K562 (cell line): ENCODE data around the gene SPON1. TPM values are rescaled to one million over a fixed set of nuclear protein-coding genes. Genes with fewer than 3 reads are reported as not detected.

Experiments
- ATAC-seq: fragments of 200-7000 bp; cut with Tn5 transposase; 3 replicates; pipeline ENCODE4 v1.9.1; 2020; ENCODE audit warnings: moderate library complexity
- BruUV-seq: library from RNA; stranded (reverse); fragments of 400-500 nt; replicated peaks from 2 replicates; lab custom pipeline; 2021; lab: Mats Ljungman, UMichigan
- CTCF ChIA-PET: fragments of 300-600 bp; formaldehyde crosslinking; extraction: SDS; loops from one replicate; lab custom pipeline; 2021; ENCODE audit warnings: low intra/inter-chr PET ratio; lab: Yijun Ruan, JAX
- POLR2A ChIA-PET: fragments of 300-600, 350-650 bp; sonication (Branson Sonifier 250); formaldehyde crosslinking; extraction: SDS; loops from one replicate; lab custom pipeline; 2021; ENCODE audit warnings: antibody characterized with exemption, inconsistent platforms; lab: Yijun Ruan, JAX
- DNase-seq, 4 experiments: peaks; one replicate each; pipeline versions ENCODE4 v3.0.0 to v3.0.0-alpha.2; 2011 to 2018; ENCODE audit warnings: low spot score in 3 of 4, mixed read lengths in 3 of 4; ENCODE audit errors: extremely low read depth in 1 of 4
- FAIRE-seq: peaks from 2 replicates; lab custom pipeline; 2011; peaks lifted over from hg19 to GRCh38; lab: Jason Lieb, UNC
- H2AFZ ChIP-seq: 2 replicates; pipeline ENCODE4 v1.6.0; 2011; ENCODE audit warnings: low read depth, low read length, control low read depth, inconsistent platforms
- H3K27ac ChIP-seq: fragments of 200-600 bp; 3 replicates; pipeline ENCODE4 v1.8.0; 2011; ENCODE audit warnings: low read depth, mild to moderate bottlenecking, control low read depth, inconsistent platforms, low read length, moderate library complexity, mixed read lengths; ENCODE audit errors: extremely low read depth
- H3K27me3 ChIP-seq, 2 experiments: fragments of 300-600 bp in 1 of 2; 2 replicates in 1 of 2; 3 replicates in 1 of 2; pipeline versions ENCODE4 v1.6.0 to v1.8.0; 2011; ENCODE audit warnings: inconsistent platforms in 2 of 2, low read length in 2 of 2, mild to moderate bottlenecking in 1 of 2, mixed read lengths in 1 of 2, moderate library complexity in 1 of 2; ENCODE audit not compliant: control insufficient read depth in 2 of 2, insufficient read depth in 2 of 2
- H3K36me3 ChIP-seq: fragments of 300-600 bp; 3 replicates; pipeline ENCODE4 v1.8.0; 2011; ENCODE audit warnings: mild to moderate bottlenecking, low read length, inconsistent platforms; ENCODE audit not compliant: control insufficient read depth, insufficient read depth
- H3K4me1 ChIP-seq, 2 experiments: fragments of 200-600 bp in 1 of 2; replicated peaks in 1 of 2; 2 replicates in 1 of 2; 3 replicates in 1 of 2; pipeline versions ENCODE4 v1.5.1 to v1.8.0; 2011; ENCODE audit warnings: inconsistent platforms in 2 of 2, low read length in 2 of 2, mild to moderate bottlenecking in 1 of 2, mixed read lengths in 1 of 2, moderate library complexity in 1 of 2; ENCODE audit not compliant: control insufficient read depth in 2 of 2, insufficient read depth in 2 of 2
- H3K4me2 ChIP-seq: 2 replicates; pipeline ENCODE4 v1.6.1; 2011; ENCODE audit warnings: low read length, control low read depth, inconsistent platforms, mixed read lengths; ENCODE audit not compliant: insufficient read depth
- H3K4me3 ChIP-seq: fragments of 200-600 bp; sonication (generic), shearing (Covaris generic); 2 replicates; pipeline ENCODE4 v1.5.1; 2016; ENCODE audit warnings: control low read depth, inconsistent platforms
- H3K79me2 ChIP-seq: fragments of 200-600 bp; 3 replicates; pipeline ENCODE4 v1.8.0; 2011; ENCODE audit warnings: low read length, inconsistent platforms; ENCODE audit not compliant: control insufficient read depth, insufficient read depth
- H3K9ac ChIP-seq, 2 experiments: 2 replicates each; pipeline versions ENCODE4 v1.6.0 to v1.6.1; 2011; ENCODE audit warnings: low read depth in 2 of 2, low read length in 2 of 2, control low read depth in 1 of 2, inconsistent platforms in 1 of 2, mild to moderate bottlenecking in 1 of 2, mixed read lengths in 1 of 2; ENCODE audit not compliant: insufficient read depth in 1 of 2
- H3K9me1 ChIP-seq: one replicate; pipeline ENCODE4 v1.6.0; 2011; ENCODE audit warnings: inconsistent platforms, mild to moderate bottlenecking, low read length, moderate library complexity; ENCODE audit not compliant: control insufficient read depth, insufficient read depth
- H3K9me3 ChIP-seq: replicated peaks from 2 replicates; pipeline ENCODE4 v1.5.1; 2011; ENCODE audit warnings: low read depth, low read length, inconsistent platforms; ENCODE audit not compliant: control insufficient read depth, insufficient read depth
- H4K20me1 ChIP-seq: replicated peaks from 2 replicates; pipeline ENCODE4 v1.6.1; 2011; ENCODE audit warnings: low read length, inconsistent platforms, mixed read lengths; ENCODE audit not compliant: control insufficient read depth, insufficient read depth
- BDP1 ChIP-seq: IDR thresholded peaks from 3 replicates; pipeline ENCODE4 v1.6.1; 2011; ENCODE audit not compliant: insufficient read length, insufficient read depth
- HMG20B ChIP-seq: fragments of 250-450 bp; sonication (Bioruptor Pico); IDR thresholded peaks from 2 replicates; pipeline ENCODE4 v1.5.0; 2021; ENCODE audit warnings: mild to moderate bottlenecking
- MAFF ChIP-seq: IDR thresholded peaks from 2 replicates; pipeline ENCODE4 v1.6.1; 2012; ENCODE audit warnings: low read length, improper control_type of control experiment
- MCM3 ChIP-seq: fragments of 450-650 bp; IDR thresholded peaks from 2 replicates; pipeline ENCODE4 v1.6.1; 2016
- PHF21A ChIP-seq: fragments of 450-650 bp; IDR thresholded peaks from 2 replicates; pipeline ENCODE4 v1.6.1; 2017; ENCODE audit warnings: low read depth, borderline replicate concordance
- PHTF2 ChIP-seq: fragments of 250-450 bp; sonication (Bioruptor Pico); IDR thresholded peaks from 2 replicates; pipeline ENCODE4 v1.5.0; 2021; ENCODE audit warnings: mild to moderate bottlenecking
- RAD21 ChIP-seq, 2 experiments: fragments of 250-450 bp in 1 of 2; fragments of 450-650 bp in 1 of 2; sonication (Bioruptor Pico) in 1 of 2; formaldehyde crosslinking in 1 of 2; IDR thresholded peaks in 1 of 2; conservative IDR thresholded peaks in 1 of 2; 2 replicates each; pipeline versions ENCODE4 v1.4.0 to v1.8.0; 2020 to 2022; ENCODE audit warnings: mild to moderate bottlenecking in 2 of 2, moderate library complexity in 1 of 2
- RUNX1 ChIP-seq: sonication (generic); IDR thresholded peaks from 2 replicates; pipeline ENCODE4 v1.6.1; 2016; ENCODE audit warnings: antibody characterized with exemption, low read depth
- SRF ChIP-seq, 2 experiments: fragments of 250-450, 450-650 bp in 1 of 2; sonication (Bioruptor Pico) in 1 of 2; sonication (generic) in 1 of 2; formaldehyde crosslinking; IDR thresholded peaks; 2 replicates each; pipeline versions ENCODE4 v1.5.0 to v1.5.1; 2020 to 2022; ENCODE audit warnings: mild to moderate bottlenecking in 1 of 2, missing genetic modification reagents in 1 of 2
- ZNF217 ChIP-seq: sonication (generic); formaldehyde crosslinking; IDR thresholded peaks from 2 replicates; pipeline ENCODE4 v1.8.0; 2022; ENCODE audit warnings: mild to moderate bottlenecking, missing genetic modification reagents
- ZNF277 ChIP-seq: fragments of 250-450 bp; sonication (Bioruptor Pico); IDR thresholded peaks from 2 replicates; pipeline ENCODE4 v1.8.0; 2022; ENCODE audit warnings: inconsistent platforms, mild to moderate bottlenecking, moderate library complexity, borderline replicate concordance
- ZNF766 ChIP-seq: fragments of 200-800 bp; sonication (Bioruptor generic); conservative IDR thresholded peaks from 2 replicates; pipeline ENCODE4 v1.6.1; 2016; ENCODE audit warnings: missing genetic modification characterization, missing compliant biosample characterization
- WGBS: fragments of 100-300 bp; shearing (Covaris generic); methylation state at CpG from one replicate; pipeline ENCODE4 v1.1.6; 2016; ENCODE audit warnings: low coverage, mixed read lengths; ENCODE audit not compliant: insufficient coverage; ENCODE audit errors: missing lambda C conversion rate; 5-methylcytosine and 5-hydroxymethylcytosine counted together
- in situ Hi-C: fragments of 300-500 bp; cut with MboI; formaldehyde crosslinking; loops from 4 replicates; pipeline ENCODE4 v1.15.0; 2018; ENCODE audit warnings: inconsistent platforms, mixed read lengths
- intact Hi-C: fragments of 100-400 bp; cut with micrococcal nuclease; formaldehyde crosslinking; loops from 2 replicates; pipeline ENCODE4 v1.14.2; 2022
- polyA plus RNA-seq, 8 experiments: library from polyadenylated mRNA; depleted of rRNA in 4 of 8; stranded (reverse) in 5 of 8; unstranded in 3 of 8; fragments of >200 nt; fragmentation: Nextera tagmentation in 2 of 8; fragmentation: Illumina TruSeq in 1 of 8; extraction: Ambion mirVana in 2 of 8; extraction: Trizol in 1 of 8; gene quantifications; 2 replicates each; pipeline versions ENCODE4 v1.2.1 to v1.2.3, GENCODE V29; 2011 to 2014; ENCODE audit warnings: inconsistent platforms in 1 of 8, missing spikeins in 1 of 8
- total RNA-seq, 7 experiments: library from RNA; depleted of rRNA in 6 of 7; stranded (reverse); fragments of >200 nt in 6 of 7; fragmentation: Illumina TruSeq in 2 of 7; extraction: Trizol in 2 of 7; gene quantifications; 2 replicates each; pipeline versions ENCODE4 v1.2.1 to v1.2.3, GENCODE V29; 2011 to 2021; ENCODE audit warnings: low replicate concordance in 1 of 7
- TF ChIP-seq, protein P1 (sequence below): fragments of 250-450 bp; sonication (Bioruptor Pico); IDR thresholded peaks from 2 replicates; pipeline ENCODE4 v1.5.1; 2021; ENCODE audit warnings: mild to moderate bottlenecking
- TF ChIP-seq, protein P2 (sequence below): sonication (generic); formaldehyde crosslinking; IDR thresholded peaks from 2 replicates; pipeline ENCODE4 v1.8.1; 2023; ENCODE audit warnings: missing genetic modification reagents, mild to moderate bottlenecking, borderline replicate concordance

SPON1 gene
- total and polyA plus RNA-seq, 9 of the 15 experiments (the other 6 are each of a cell fraction or from before 2014, with no cell fraction given), result 0.04 to 0.06 TPM; not detected in 7

DNA sequence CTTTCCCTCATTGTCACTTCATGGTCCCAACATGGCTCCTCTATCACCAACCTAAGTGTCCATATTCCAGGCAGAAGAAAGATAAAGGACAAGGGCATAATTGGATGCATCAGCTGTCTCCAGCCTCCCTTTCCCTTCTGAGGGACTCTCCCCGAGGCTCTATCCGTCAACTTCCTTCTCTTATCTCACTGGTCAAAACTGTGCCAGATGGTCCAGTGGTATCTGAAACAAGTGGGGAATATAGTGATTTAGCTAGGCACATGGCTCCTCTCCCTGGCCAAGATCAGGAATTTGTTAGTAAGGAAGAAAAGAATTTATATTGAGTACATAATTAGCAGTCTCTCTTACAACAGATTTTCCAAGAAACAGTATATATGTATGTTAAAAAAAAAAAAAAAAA lies 12.6 kb upstream of the SPON1 start:
- Histone ChIP-seq H3K4me2 (no peak overlapping the region), H3K9me3 (no peaks in the 10 kb centered on the region), H3K79me2 (no peaks in the 10 kb centered on the region), H2AFZ (no peak overlapping the region), H3K9me1 (no peaks in the 10 kb centered on the region), H3K36me3 (no peaks in the 10 kb centered on the region), H3K27me3 (peaks cover 5 to 8% of the 10 kb centered on the region in 2 experiments; a peak in 2 of 5 replicates), H3K9ac (no peak overlapping the region), H3K4me3 (no peak overlapping the region), H4K20me1 (no peaks in the 10 kb centered on the region), H3K4me1 (no peaks in the 10 kb centered on the region), H3K27ac (no peak overlapping the region)
- intact Hi-C loops (loop anchor here (2.0 kb wide), 2 partner anchors 77 to 177 kb away; no protein-coding TSS in a partner anchor), in situ Hi-C loops (loop anchor here (5.0 to 10.0 kb wide), 2 partner anchors 178 to 295 kb away; no protein-coding TSS in a partner anchor)
- ChIA-PET POLR2A (interaction anchor here (0.6 to 0.7 kb wide), 2 partner anchors 104 to 200 kb away, joined by 3 to 4 read pairs; no protein-coding TSS in a partner anchor), CTCF (interaction anchor here (1.1 to 1.5 kb wide), 2 partner anchors 174 to 178 kb away, joined by 5 read pairs; no protein-coding TSS in a partner anchor)
- ATAC-seq (no peak), DNase-seq (peak in 1 of 4 experiments; percentile 37), FAIRE-seq (no peak)
- WGBS, result 0% methylated on average over 2 of the region's 2 CpGs
- BruUV-seq, result no TSS peak
- TF ChIP-seq RAD21 (CRISPR knock-in tag; conservative IDR thresholded peaks at IDR 0.05 in 1 of 2, IDR thresholded peaks at IDR 0.05 in 1 of 2) (peak; percentile 76 to 85), MAFF (no peak), SRF (CRISPR knock-in tag; IDR thresholded peaks at IDR 0.05) (no peak), PHF21A (no peak), PHTF2 (CRISPR knock-in tag) (no peak), MCM3 (no peak), HMG20B (CRISPR knock-in tag) (no peak), ZNF766 (CRISPR knock-in tag) (no peak), ZNF277 (no peak), BDP1 (no peak), RUNX1 (no peak), ZNF217 (no peak)
- TF ChIP-seq, protein P1, sequence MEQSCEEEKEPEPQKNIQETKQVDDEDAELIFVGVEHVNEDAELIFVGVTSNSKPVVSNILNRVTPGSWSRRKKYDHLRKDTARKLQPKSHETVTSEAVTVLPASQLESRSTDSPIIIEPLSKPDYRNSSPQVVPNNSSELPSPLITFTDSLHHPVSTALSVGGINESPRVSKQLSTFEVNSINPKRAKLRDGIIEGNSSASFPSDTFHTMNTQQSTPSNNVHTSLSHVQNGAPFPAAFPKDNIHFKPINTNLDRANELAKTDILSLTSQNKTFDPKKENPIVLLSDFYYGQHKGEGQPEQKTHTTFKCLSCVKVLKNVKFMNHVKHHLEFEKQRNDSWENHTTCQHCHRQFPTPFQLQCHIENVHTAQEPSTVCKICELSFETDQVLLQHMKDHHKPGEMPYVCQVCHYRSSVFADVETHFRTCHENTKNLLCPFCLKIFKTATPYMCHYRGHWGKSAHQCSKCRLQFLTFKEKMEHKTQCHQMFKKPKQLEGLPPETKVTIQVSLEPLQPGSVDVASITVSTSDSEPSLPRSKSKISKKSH (CRISPR knock-in tag), result no peak
- TF ChIP-seq, protein P2, sequence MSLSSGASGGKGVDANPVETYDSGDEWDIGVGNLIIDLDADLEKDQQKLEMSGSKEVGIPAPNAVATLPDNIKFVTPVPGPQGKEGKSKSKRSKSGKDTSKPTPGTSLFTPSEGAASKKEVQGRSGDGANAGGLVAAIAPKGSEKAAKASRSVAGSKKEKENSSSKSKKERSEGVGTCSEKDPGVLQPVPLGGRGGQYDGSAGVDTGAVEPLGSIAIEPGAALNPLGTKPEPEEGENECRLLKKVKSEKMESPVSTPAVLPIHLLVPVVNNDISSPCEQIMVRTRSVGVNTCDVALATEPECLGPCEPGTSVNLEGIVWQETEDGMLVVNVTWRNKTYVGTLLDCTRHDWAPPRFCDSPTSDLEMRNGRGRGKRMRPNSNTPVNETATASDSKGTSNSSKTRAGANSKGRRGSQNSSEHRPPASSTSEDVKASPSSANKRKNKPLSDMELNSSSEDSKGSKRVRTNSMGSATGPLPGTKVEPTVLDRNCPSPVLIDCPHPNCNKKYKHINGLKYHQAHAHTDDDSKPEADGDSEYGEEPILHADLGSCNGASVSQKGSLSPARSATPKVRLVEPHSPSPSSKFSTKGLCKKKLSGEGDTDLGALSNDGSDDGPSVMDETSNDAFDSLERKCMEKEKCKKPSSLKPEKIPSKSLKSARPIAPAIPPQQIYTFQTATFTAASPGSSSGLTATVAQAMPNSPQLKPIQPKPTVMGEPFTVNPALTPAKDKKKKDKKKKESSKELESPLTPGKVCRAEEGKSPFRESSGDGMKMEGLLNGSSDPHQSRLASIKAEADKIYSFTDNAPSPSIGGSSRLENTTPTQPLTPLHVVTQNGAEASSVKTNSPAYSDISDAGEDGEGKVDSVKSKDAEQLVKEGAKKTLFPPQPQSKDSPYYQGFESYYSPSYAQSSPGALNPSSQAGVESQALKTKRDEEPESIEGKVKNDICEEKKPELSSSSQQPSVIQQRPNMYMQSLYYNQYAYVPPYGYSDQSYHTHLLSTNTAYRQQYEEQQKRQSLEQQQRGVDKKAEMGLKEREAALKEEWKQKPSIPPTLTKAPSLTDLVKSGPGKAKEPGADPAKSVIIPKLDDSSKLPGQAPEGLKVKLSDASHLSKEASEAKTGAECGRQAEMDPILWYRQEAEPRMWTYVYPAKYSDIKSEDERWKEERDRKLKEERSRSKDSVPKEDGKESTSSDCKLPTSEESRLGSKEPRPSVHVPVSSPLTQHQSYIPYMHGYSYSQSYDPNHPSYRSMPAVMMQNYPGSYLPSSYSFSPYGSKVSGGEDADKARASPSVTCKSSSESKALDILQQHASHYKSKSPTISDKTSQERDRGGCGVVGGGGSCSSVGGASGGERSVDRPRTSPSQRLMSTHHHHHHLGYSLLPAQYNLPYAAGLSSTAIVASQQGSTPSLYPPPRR (CRISPR knock-in tag), result no peak
